Activated CD4-positive, alpha-beta T cell treated with anti-CD3 and anti-CD28 coated beads, Interleukin-2, Interleukin-4, amounts not matched to agents 100 ng/mL and 50 ng/mL, durations not matched to agents 16 hours and 8 hours (primary cell): ENCODE results near the gene METRN.
"Not testable (repeated sequence)": the region's sequence is repeated elsewhere in the genome, so short reads cannot be mapped to it uniquely, and the experiment has no call there.

Experiments
- DNase-seq: peaks from one replicate; pipeline ENCODE4 v3.0.0-alpha.2; 2020; ENCODE audit warnings: low spot score

Gene METRN

GRCh38 chr16:691242-691641 lies 23.7 kb upstream of the METRN start:
- not testable (repeated sequence) for DNase-seq

GRCh38 chr16:692356-693108 lies 22.4 kb upstream of the METRN start:
- DNase-seq, result no peak

GRCh38 chr16:693364-693763 lies 21.6 kb upstream of the METRN start:
- no peak for DNase-seq

- DNase-seq, result no peak
Observed at GRCh38 chr16:693766-694165, 21.2 kb upstream of the METRN start.

- no peak for DNase-seq
Observed at GRCh38 chr16:694187-694862, 20.6 kb upstream of the METRN start.

- DNase-seq, result no peak
Observed at GRCh38 chr16:694863-695354, 20.0 kb upstream of the METRN start.

GRCh38 chr16:695355-696089 lies 19.4 kb upstream of the METRN start:
- peak; percentile 61 for DNase-seq

GRCh38 chr16:698911-699671 lies 15.8 kb upstream of the METRN start:
- DNase-seq, result no peak

DNA sequence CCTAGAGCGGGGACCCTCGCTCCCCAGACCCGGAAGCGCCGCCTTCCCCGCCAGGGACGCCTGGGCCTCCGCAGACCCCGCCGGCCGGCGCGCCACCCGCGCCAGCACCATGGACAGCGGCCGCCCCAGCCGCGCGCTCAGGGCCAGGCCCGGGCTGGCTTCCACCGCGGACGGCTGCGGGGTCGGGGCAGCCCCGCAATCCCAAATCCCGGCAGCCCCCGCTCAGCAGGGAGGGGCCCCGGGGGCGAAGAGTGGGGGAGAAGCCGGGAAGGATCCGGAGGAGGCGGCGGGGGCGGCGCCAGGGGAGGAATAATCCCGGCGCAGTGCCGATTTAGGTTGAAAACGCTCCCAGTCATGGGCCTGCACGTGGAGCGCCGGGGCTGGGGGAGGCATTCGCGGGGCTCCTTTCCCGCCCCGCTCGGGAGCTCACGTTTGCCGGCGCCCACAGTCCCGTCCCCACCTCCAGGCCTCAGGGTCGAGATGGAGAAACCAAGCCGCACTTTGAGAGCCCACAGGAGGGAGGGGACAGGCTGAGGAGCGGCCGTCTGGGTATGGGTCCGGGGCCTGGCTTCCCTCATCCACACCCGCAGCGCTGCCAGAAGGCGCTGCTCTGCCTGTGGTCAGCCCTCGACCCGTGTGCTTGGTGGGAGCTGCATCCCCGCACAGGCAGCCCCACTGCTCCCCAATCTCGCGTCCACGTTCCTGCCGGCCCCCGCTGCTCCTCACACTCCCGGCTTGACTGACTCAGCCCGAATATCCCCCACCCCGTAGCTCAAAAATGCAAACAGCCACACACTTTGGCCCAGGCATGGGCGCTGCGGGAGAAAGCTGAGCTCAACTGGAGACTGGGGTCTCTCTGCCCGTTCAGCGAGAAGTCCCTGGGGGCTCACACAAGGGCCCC lies 14.0 kb upstream of the METRN start:
- no peak for DNase-seq

GRCh38 chr16:702341-702740 lies 12.6 kb upstream of the METRN start:
- no peak for DNase-seq

- DNase-seq, result no peak
Observed at GRCh38 chr16:703406-703805, 11.5 kb upstream of the METRN start.

GRCh38 chr16:704047-704446 lies 10.9 kb upstream of the METRN start:
- no peak for DNase-seq

DNA sequence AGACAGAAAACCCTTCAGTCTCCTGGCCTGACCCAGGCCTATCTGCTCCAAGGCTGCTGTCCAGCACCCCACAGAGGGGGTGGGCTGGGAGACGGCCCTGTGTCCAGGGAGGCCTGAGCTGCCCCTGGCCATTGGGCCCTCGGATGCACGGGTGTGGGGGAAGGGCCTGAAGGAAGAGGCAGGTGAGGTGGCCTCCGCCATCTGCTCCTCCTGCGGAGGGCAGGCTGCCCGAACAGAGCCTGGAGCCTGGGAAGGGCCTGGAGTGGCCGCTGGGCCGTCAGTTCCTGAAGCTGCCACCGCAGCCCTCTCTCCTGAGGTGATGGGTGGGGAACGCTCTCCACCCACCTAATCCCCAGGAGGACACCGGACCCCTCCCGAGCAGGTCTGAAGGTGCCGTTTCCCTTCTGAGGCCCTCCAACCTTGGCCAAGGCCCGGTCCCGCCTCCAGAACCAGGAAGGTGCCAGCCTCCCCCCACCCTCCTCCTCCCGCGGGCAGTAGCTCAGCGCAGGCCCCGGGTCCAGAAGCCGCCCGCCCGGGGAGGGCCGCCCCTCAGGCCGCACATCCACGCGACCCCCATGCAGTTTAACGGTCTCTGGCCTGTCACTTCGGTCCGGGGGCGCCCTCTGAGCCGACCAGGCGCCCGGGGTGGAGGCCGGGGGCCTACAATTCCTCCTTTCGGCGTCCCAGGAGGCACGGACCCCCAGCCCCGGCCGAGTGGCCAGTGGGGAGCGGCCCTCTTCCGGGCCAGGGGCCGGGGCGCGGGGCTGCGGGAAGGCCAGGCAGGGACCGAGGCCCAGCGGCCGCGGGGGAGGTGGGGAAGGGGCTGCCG lies 10.2 kb upstream of the METRN start:
- DNase-seq, result no peak

DNA sequence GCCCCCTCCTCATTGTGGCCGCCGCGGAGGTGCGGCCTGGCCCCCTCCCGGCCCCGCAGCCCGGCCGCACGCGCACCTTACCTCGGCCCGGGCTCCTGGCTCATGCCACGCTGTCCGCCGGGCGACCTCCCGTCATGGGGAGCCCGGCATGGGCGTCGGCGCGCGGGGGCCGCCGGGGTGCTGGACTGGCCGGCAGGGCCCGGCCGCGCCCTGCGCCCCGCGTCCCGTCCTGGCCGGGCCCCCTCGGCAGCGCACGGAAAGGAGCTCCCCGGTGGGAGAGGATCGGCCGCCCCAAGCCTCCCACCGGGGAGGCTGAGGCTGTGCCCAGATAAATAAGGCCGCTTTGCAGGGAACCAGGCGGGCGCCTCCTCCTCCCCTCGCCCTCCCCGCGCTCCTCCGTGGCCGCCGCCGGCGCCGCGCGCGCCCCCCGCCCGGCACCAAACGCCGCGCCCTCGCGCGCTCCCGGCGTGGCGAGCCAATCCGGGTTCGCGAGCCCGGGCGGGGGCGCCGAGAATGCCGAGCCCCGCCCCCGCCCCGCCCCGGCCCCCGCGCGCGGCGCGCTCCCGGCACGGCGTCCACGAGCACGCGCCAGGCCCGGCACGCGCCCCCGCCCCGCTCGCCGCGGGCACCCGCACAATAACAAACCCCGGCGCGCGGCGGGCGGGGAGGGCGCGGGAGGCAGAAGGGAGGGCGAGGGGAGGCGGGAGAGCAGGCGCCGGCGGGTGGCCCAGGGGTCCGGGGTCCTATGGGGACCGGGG lies 9.3 kb upstream of the METRN start, which contains the start of gene FBXL16:
Gene FBXL16, minus strand, starts transcription at position 371 of the 758 bp plus-strand sequence. CDS start 8,396 bp downstream, outside the sequence.
- no peak for DNase-seq

GRCh38 chr16:706189-707061 lies 8.5 kb upstream of the METRN start:
- no peak for DNase-seq

- DNase-seq, result no peak
Observed at GRCh38 chr16:707062-707538, 7.8 kb upstream of the METRN start.

GRCh38 chr16:708019-708418 lies 6.9 kb upstream of the METRN start:
- no peak for DNase-seq

DNA sequence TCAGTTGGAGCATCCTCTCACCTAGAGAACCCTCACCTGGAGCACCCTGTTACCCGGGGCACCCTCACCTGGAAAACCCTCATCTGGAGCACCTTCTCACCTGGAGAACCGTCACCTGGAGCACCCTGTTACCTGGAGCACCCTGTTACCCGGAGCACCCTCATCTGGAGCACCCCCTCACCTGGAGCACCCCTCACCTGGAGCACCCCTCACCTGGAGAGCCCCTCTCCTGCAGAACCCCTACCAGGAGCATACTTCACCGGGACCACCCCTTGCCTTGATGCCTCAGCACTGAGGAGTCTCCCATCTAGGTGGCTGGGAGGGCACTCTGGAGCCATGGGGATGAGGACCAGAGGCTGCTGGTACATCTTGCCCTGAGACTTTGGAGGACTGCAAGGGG lies 6.0 kb upstream of the METRN start:
- no peak for DNase-seq
